Measurements from ENCODE around the gene USP30.

USP30 gene

GRCh38 chr12:109137055-109137454 lies 84.7 kb downstream of the USP30 start:
- DNase-seq: no peak
- Histone ChIP-seq H3K9me3 (ENCODE audit: control insufficient read depth, low read length) (no peaks in the 10 kb centered on the region), H3K27ac (ENCODE audit: insufficient read depth, low read length, poor library complexity, severe bottlenecking) (no peak overlapping the region), H3K4me3 (ENCODE audit: insufficient read depth, low read depth, low read length, poor library complexity, severe bottlenecking) (no peak overlapping the region), H3K4me1 (ENCODE audit: control insufficient read depth, insufficient read depth, low read length, poor library complexity, severe bottlenecking) (no peaks in the 10 kb centered on the region), H3K27me3 (replicated peaks; ENCODE audit: control insufficient read depth, insufficient read depth, low read length, poor library complexity, severe bottlenecking) (no peaks in the 10 kb centered on the region), H3K36me3 (ENCODE audit: control insufficient read depth, insufficient read depth, low read length) (no peaks in the 10 kb centered on the region)
